Mesothelial cell of epicardium (in vitro differentiated cells): ENCODE data around the gene DNAH7. TPM values are rescaled to one million over a fixed set of nuclear protein-coding genes. Genes with fewer than 3 reads are reported as not detected.

Source experiments
- DNase-seq, 2 experiments: peaks; one replicate each; pipeline ENCODE4 v3.0.0; 2021; ENCODE audit warnings: low spot score in 2 of 2; ENCODE audit not compliant: unreplicated experiment in 2 of 2
- H3K27ac Mint-ChIP-seq: 2 replicates; pipeline ENCODE4 v1.8.0; 2021; ENCODE audit warnings: mixed read lengths
- H3K27me3 Mint-ChIP-seq: 2 replicates; pipeline ENCODE4 v1.8.0; 2021; ENCODE audit warnings: low read depth, mixed read lengths
- H3K36me3 Mint-ChIP-seq: 2 replicates; pipeline ENCODE4 v1.8.0; 2021; ENCODE audit warnings: mixed read lengths
- H3K4me1 Mint-ChIP-seq: 2 replicates; pipeline ENCODE4 v1.8.0; 2021; ENCODE audit warnings: mixed read lengths
- H3K4me3 Mint-ChIP-seq: 2 replicates; pipeline ENCODE4 v1.8.0; 2021; ENCODE audit warnings: mild to moderate bottlenecking, moderate library complexity, mixed read lengths
- H3K9me3 Mint-ChIP-seq: 2 replicates; pipeline ENCODE4 v1.8.0; 2021; ENCODE audit warnings: mixed read lengths
- total RNA-seq: library from RNA; stranded (reverse); gene quantifications from 3 replicates; pipeline ENCODE4 v1.2.1, GENCODE V29; 2021
- TF ChIP-seq, protein P1 (sequence below): fragments of 200-600 bp; sonication (generic); IDR thresholded peaks from one replicate; pipeline ENCODE4 v1.5.0; 2021; ENCODE audit warnings: antibody characterized with exemption; ENCODE audit not compliant: unreplicated experiment

The DNAH7 gene
- total RNA-seq, 1 donor from 2014 or later: 0.63 TPM

GRCh38 chr2:195848119-195848899 is 220.3 kb downstream of the DNAH7 start:
- Mint-ChIP-seq H3K27me3 (no peaks in the 10 kb centered on the region), H3K4me1 (peaks cover 9% of the 10 kb centered on the region), H3K36me3 (no peaks in the 10 kb centered on the region), H3K27ac (no peak overlapping the region), H3K9me3 (peaks cover 11% of the 10 kb centered on the region), H3K4me3 (no peak overlapping the region)
- TF ChIP-seq, protein P1, sequence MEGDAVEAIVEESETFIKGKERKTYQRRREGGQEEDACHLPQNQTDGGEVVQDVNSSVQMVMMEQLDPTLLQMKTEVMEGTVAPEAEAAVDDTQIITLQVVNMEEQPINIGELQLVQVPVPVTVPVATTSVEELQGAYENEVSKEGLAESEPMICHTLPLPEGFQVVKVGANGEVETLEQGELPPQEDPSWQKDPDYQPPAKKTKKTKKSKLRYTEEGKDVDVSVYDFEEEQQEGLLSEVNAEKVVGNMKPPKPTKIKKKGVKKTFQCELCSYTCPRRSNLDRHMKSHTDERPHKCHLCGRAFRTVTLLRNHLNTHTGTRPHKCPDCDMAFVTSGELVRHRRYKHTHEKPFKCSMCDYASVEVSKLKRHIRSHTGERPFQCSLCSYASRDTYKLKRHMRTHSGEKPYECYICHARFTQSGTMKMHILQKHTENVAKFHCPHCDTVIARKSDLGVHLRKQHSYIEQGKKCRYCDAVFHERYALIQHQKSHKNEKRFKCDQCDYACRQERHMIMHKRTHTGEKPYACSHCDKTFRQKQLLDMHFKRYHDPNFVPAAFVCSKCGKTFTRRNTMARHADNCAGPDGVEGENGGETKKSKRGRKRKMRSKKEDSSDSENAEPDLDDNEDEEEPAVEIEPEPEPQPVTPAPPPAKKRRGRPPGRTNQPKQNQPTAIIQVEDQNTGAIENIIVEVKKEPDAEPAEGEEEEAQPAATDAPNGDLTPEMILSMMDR: no peak
- no peak for DNase-seq

GRCh38 chr2:195842932-195843331 is 225.7 kb downstream of the DNAH7 start:
- Mint-ChIP-seq H3K9me3 (peaks cover 38% of the 10 kb centered on the region), H3K27me3 (no peaks in the 10 kb centered on the region), H3K4me1 (no peaks in the 10 kb centered on the region), H3K27ac (no peak overlapping the region), H3K4me3 (no peak overlapping the region), H3K36me3 (no peaks in the 10 kb centered on the region)
- TF ChIP-seq, protein P1: no peak
- DNase-seq: no peak

DNA sequence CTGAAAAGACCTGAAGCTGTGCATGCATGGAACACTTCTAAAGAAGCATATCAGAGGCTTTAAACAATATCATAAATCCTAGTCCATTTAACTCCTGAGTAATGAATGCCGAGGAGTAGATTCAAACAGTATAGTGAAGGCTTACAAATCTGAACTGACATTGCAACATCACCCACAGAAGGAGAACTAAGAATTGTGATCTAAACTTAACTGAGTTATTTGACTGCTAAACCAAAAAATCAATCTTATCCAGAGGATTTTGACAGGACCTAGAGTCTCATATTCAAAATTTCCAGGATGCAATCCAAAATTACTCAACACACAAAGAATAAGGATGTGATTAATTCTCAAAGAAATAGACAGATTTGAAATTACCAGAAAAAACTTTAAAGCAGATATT is 230.6 kb downstream of the DNAH7 start:
- H3K27me3 Mint-ChIP-seq: no peaks in the 10 kb centered on the region
- H3K36me3 Mint-ChIP-seq: no peaks in the 10 kb centered on the region

DNA sequence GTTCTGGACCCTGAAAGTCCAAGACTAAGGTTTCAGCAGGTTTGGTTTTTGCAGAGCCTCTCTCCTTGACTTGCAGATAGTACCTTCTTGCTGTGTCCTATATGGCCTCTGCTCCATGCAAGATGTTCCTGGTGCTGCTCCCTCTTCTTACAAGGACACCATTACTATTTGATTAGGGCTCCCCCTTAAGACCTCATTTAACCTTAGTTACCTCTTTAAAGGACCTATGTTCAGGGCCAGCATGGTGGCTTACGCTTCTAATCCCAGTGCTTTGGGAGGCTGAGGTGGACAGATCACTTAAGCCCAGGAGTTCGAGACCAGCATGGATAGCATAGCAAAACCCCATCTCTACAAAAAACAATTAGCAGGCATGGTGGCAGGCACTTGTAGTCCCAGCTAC is 232.6 kb downstream of the DNAH7 start:
- Mint-ChIP-seq H3K27ac (no peak overlapping the region), H3K4me1 (peaks cover 4% of the 10 kb centered on the region), H3K36me3 (no peaks in the 10 kb centered on the region), H3K27me3 (no peaks in the 10 kb centered on the region), H3K4me3 (no peak overlapping the region), H3K9me3 (peaks cover 27% of the 10 kb centered on the region)
- TF ChIP-seq, protein P1: no peak
- DNase-seq: no peak

More for the DNA sequence above, 230.6 kb downstream of the DNAH7 start:
- Mint-ChIP-seq H3K9me3 (peaks cover 29% of the 10 kb centered on the region), H3K4me1 (no peaks in the 10 kb centered on the region), H3K4me3 (no peak overlapping the region), H3K27ac (no peak overlapping the region)
- DNase-seq: no peak
- TF ChIP-seq, protein P1: no peak

GRCh38 chr2:195834836-195835235 is 233.8 kb downstream of the DNAH7 start:
- H3K4me3 Mint-ChIP-seq: no peak overlapping the region
- H3K36me3 Mint-ChIP-seq: no peaks in the 10 kb centered on the region
- no peak overlapping the region for H3K27ac Mint-ChIP-seq
- TF ChIP-seq, protein P1: no peak
- peaks cover 6% of the 10 kb centered on the region for H3K4me1 Mint-ChIP-seq
- H3K9me3 Mint-ChIP-seq: peaks cover 17% of the 10 kb centered on the region
- no peak for DNase-seq
- no peaks in the 10 kb centered on the region for H3K27me3 Mint-ChIP-seq
